ENCODE data around the gene CSTB. TPM values are rescaled to one million over a fixed set of nuclear protein-coding genes. Genes with fewer than 3 reads are reported as not detected.

The CSTB gene
- total RNA-seq, 1 donor from 2014 or later, result 34.6 TPM

- intact Hi-C loops (cut with DNase I), result loop anchor here (1.0 kb wide), 1 partner anchor 128 kb away; no protein-coding TSS in a partner anchor
- DNase-seq (ENCODE audit: low spot score), result no peak
Observed at GRCh38 chr21:43811262-43812105, 35.4 kb upstream of the CSTB start.

- DNase-seq (ENCODE audit: low spot score), result peak; percentile 90
- intact Hi-C loops (cut with DNase I), result loop anchor here (1.0 kb wide), 2 partner anchors 129 to 165 kb away; no protein-coding TSS in a partner anchor
Observed at GRCh38 chr21:43810505-43811261, 34.6 kb upstream of the CSTB start.

- intact Hi-C loops (cut with DNase I), result loop anchor here (1.0 kb wide), 1 partner anchor 165 kb away; no protein-coding TSS in a partner anchor
- DNase-seq (ENCODE audit: low spot score), result no peak
Observed at GRCh38 chr21:43809853-43810504, 33.9 kb upstream of the CSTB start.

- no peak for DNase-seq (ENCODE audit: low spot score)
- intact Hi-C loops (cut with DNase I), result no loop called here
Observed at GRCh38 chr21:43809346-43809799, 33.3 kb upstream of the CSTB start.

GRCh38 chr21:43808832-43809251, 32.7 kb upstream of the CSTB start:
- DNase-seq (ENCODE audit: low spot score), result no peak
- intact Hi-C loops (cut with DNase I), result no loop called here

- no peak for DNase-seq (ENCODE audit: low spot score)
- intact Hi-C loops (cut with DNase I), result no loop called here
Observed at GRCh38 chr21:43808367-43808766, 32.3 kb upstream of the CSTB start.

GRCh38 chr21:43806017-43806710, 30.1 kb upstream of the CSTB start:
- intact Hi-C loops (cut with DNase I), result no loop called here
- DNase-seq (ENCODE audit: low spot score), result no peak

- intact Hi-C loops (cut with DNase I), result no loop called here
- no peak for DNase-seq (ENCODE audit: low spot score)
Observed at GRCh38 chr21:43805275-43805800, 29.2 kb upstream of the CSTB start.

- DNase-seq (ENCODE audit: low spot score), result no peak
Observed at GRCh38 chr21:43803558-43804300, 27.6 kb upstream of the CSTB start.

GRCh38 chr21:43802713-43803313, 26.7 kb upstream of the CSTB start:
- no peak for DNase-seq (ENCODE audit: low spot score)
- intact Hi-C loops (cut with DNase I), result no loop called here

More at GRCh38 chr21:43803558-43804300, 27.6 kb upstream of the CSTB start:
- intact Hi-C loops (cut with DNase I), result no loop called here

- intact Hi-C loops (cut with DNase I), result no loop called here
- DNase-seq (ENCODE audit: low spot score), result no peak
Observed at GRCh38 chr21:43801006-43801783, 25.1 kb upstream of the CSTB start.

GRCh38 chr21:43800566-43800965, 24.5 kb upstream of the CSTB start:
- no peak for DNase-seq (ENCODE audit: low spot score)
- intact Hi-C loops (cut with DNase I), result no loop called here

GRCh38 chr21:43800124-43800523, 24.0 kb upstream of the CSTB start:
- intact Hi-C loops (cut with DNase I), result no loop called here
- no peak for DNase-seq (ENCODE audit: low spot score)

GRCh38 chr21:43799301-43799840, 23.3 kb upstream of the CSTB start:
- intact Hi-C loops (cut with DNase I), result no loop called here
- no peak for DNase-seq (ENCODE audit: low spot score)

GRCh38 chr21:43797925-43798715, 22.0 kb upstream of the CSTB start:
- intact Hi-C loops (cut with DNase I), result no loop called here
- no peak for DNase-seq (ENCODE audit: low spot score)

GRCh38 chr21:43797415-43797814, 21.3 kb upstream of the CSTB start:
- no peak for DNase-seq (ENCODE audit: low spot score)
- intact Hi-C loops (cut with DNase I), result no loop called here

Data from cardiac septum (tissue), 1 donor.